ENCODE results near the gene CALM1. TPM values are rescaled to one million over a fixed set of nuclear protein-coding genes. Genes with fewer than 3 reads are reported as not detected.

Gene CALM1
- total RNA-seq, 1 experiment from 2014 or later, result 122 TPM

GRCh38 chr14:90424686-90425372, 28.0 kb downstream of the CALM1 start:
- H3K36me3 Mint-ChIP-seq (ENCODE audit: insufficient read depth, unreplicated experiment), result no peaks in the 10 kb centered on the region
- POLR2A ChIA-PET, result no interaction called here

GRCh38 chr14:90425373-90425879, 28.6 kb downstream of the CALM1 start:
- no peaks in the 10 kb centered on the region for H3K4me1 Mint-ChIP-seq (ENCODE audit: insufficient read depth, unreplicated experiment)
- no TSS peak for BruUV-seq (replicated peaks)
- no peaks in the 10 kb centered on the region for H3K27me3 Mint-ChIP-seq (ENCODE audit: insufficient read depth, unreplicated experiment)
- no peaks in the 10 kb centered on the region for H3K36me3 Mint-ChIP-seq (ENCODE audit: insufficient read depth, unreplicated experiment)
- TF ChIP-seq CTCF (IDR thresholded peaks at IDR 0.05; ENCODE audit: unreplicated experiment), result no peak
- H3K27ac Mint-ChIP-seq (ENCODE audit: low read depth, unreplicated experiment), result no peak overlapping the region
- no peak overlapping the region for H3K4me3 Mint-ChIP-seq (ENCODE audit: unreplicated experiment)
- DNase-seq (ENCODE audit: unreplicated experiment), result no peak
- CTCF ChIA-PET, result interaction anchor here (1.8 kb wide), 1 partner anchor 26 kb away, joined by 4 read pairs; no protein-coding TSS in a partner anchor
- no peaks in the 10 kb centered on the region for H3K9me3 Mint-ChIP-seq (ENCODE audit: unreplicated experiment)
- intact Hi-C loops (cut with micrococcal nuclease), result no loop called here
- POLR2A ChIA-PET, result no interaction called here

More at GRCh38 chr14:90424686-90425372, 28.0 kb downstream of the CALM1 start:
- no peaks in the 10 kb centered on the region for H3K9me3 Mint-ChIP-seq (ENCODE audit: unreplicated experiment)
- BruUV-seq (replicated peaks), result no TSS peak
- CTCF ChIA-PET, result interaction anchor here (1.8 kb wide), 1 partner anchor 25 kb away, joined by 4 read pairs; no protein-coding TSS in a partner anchor
- H3K4me3 Mint-ChIP-seq (ENCODE audit: unreplicated experiment), result no peak overlapping the region
- intact Hi-C loops (cut with micrococcal nuclease), result no loop called here
- TF ChIP-seq CTCF (IDR thresholded peaks at IDR 0.05; ENCODE audit: unreplicated experiment), result no peak
- DNase-seq (ENCODE audit: unreplicated experiment), result no peak
- H3K27ac Mint-ChIP-seq (ENCODE audit: low read depth, unreplicated experiment), result no peak overlapping the region
- H3K27me3 Mint-ChIP-seq (ENCODE audit: insufficient read depth, unreplicated experiment), result no peaks in the 10 kb centered on the region
- H3K4me1 Mint-ChIP-seq (ENCODE audit: insufficient read depth, unreplicated experiment), result no peaks in the 10 kb centered on the region

GRCh38 chr14:90426031-90426540, 29.3 kb downstream of the CALM1 start:
- ChIA-PET CTCF (interaction anchor here (1.8 kb wide), 1 partner anchor 26 kb away, joined by 4 read pairs; no protein-coding TSS in a partner anchor), POLR2A (no interaction called here)
- H3K4me1 Mint-ChIP-seq (ENCODE audit: insufficient read depth, unreplicated experiment), result no peaks in the 10 kb centered on the region
- H3K9me3 Mint-ChIP-seq (ENCODE audit: unreplicated experiment), result no peaks in the 10 kb centered on the region
- no peak overlapping the region for H3K27ac Mint-ChIP-seq (ENCODE audit: low read depth, unreplicated experiment)
- DNase-seq (ENCODE audit: unreplicated experiment), result no peak
- no TSS peak for BruUV-seq (replicated peaks)
- H3K4me3 Mint-ChIP-seq (ENCODE audit: unreplicated experiment), result no peak overlapping the region
- intact Hi-C loops (cut with micrococcal nuclease), result no loop called here
- H3K36me3 Mint-ChIP-seq (ENCODE audit: insufficient read depth, unreplicated experiment), result no peaks in the 10 kb centered on the region
- no peaks in the 10 kb centered on the region for H3K27me3 Mint-ChIP-seq (ENCODE audit: insufficient read depth, unreplicated experiment)
- no peak for TF ChIP-seq CTCF (IDR thresholded peaks at IDR 0.05; ENCODE audit: unreplicated experiment)

GRCh38 chr14:90426663-90427062, 29.8 kb downstream of the CALM1 start:
- intact Hi-C loops (cut with micrococcal nuclease), result no loop called here
- ChIA-PET CTCF (no interaction called here), POLR2A (interaction anchor here (0.6 kb wide), 1 partner anchor 14 kb away, joined by 4 read pairs; no protein-coding TSS in a partner anchor)
- DNase-seq (ENCODE audit: unreplicated experiment), result no peak
- no peak overlapping the region for H3K4me3 Mint-ChIP-seq (ENCODE audit: unreplicated experiment)
- no peak for TF ChIP-seq CTCF (IDR thresholded peaks at IDR 0.05; ENCODE audit: unreplicated experiment)
- H3K4me1 Mint-ChIP-seq (ENCODE audit: insufficient read depth, unreplicated experiment), result no peaks in the 10 kb centered on the region
- no peaks in the 10 kb centered on the region for H3K9me3 Mint-ChIP-seq (ENCODE audit: unreplicated experiment)
- no TSS peak for BruUV-seq (replicated peaks)
- H3K27ac Mint-ChIP-seq (ENCODE audit: low read depth, unreplicated experiment), result no peak overlapping the region
- no peaks in the 10 kb centered on the region for H3K27me3 Mint-ChIP-seq (ENCODE audit: insufficient read depth, unreplicated experiment)
- H3K36me3 Mint-ChIP-seq (ENCODE audit: insufficient read depth, unreplicated experiment), result no peaks in the 10 kb centered on the region

Data from MCF 10A (cell line).